Iris pigment epithelial cell (primary cell): Measurements from ENCODE around the gene ZNF235.
A peak's percentile ranks its signal among the peaks of the same experiment; 100 is the strongest.
"Not testable (repeated sequence)": the region's sequence is repeated elsewhere in the genome, so short reads cannot be mapped to it uniquely, and the experiment has no call there.

ENCODE experiments used
- DNase-seq: peaks from one replicate; pipeline ENCODE4 v3.0.0-alpha.2; 2011; ENCODE audit warnings: low read depth

ZNF235 gene

DNA sequence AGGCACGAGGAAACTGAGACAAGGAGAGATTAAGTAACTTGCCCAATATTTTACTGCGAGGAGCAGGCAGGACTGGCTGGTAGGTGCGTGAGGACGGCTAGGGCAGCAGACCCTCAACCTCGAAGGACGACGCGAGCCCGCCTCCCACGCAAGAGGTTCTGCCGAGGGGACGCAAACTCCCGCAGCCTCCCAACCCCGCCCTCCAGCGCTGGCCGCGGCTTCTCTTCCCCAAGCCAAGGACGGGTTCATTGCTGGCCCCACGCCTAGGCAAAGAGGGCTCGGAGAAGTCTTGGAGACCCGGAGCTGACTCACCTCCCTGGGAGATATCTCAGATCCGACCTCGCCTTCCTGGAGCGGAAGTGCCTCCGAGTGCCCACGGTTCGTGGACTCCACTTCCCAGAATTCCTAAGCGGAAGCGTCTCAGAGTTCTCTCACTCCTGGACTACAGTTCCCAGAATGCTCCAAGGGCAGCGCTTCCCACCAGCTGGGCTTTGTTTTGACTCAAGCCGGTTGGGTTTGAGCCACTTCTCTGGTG, at the start of gene ZNF235:
ZNF235 (minus strand) TSS at position 367 of the 535 bp plus-strand sequence. CDS start 1,621 bp downstream, outside the sequence.
- peak; percentile 99 for DNase-seq

DNA sequence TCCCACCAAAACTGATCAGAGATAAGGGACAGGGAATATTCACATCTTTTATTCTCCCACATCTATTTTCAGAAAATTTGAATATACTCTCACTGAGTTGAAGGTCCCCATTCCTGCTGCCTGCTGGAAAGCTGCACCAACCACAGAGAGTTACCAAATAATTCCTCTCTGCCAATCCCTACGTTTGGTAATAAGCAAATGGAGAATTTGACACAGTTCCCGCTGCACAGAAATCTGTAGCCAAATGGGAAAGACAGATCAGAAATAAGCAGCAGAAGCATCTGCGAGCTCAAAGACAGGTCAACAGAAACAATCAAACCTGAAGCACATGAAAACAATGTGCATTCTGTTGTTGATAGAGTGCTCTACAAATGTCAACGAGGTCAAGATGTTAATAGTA, 41.7 kb upstream of the ZNF235 start:
- no peak for DNase-seq

DNA sequence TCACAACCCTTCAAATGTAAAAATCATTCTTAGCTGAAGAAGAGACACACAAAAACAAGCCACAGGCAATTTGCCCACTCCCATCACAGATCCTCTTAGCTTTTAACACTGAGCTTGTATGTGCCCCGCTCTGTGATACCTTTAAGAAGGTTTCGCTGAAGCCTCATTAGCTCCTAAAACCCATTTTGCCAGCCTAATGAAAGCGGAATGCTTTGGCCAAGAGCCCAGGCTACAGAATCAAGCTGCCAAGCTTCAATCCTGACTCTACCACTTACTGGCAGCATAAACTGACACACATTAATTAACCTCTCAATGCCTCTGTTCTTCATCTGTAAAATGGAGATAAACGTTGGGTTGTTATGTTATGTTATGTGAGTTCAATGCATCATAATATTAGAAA, 41.1 kb upstream of the ZNF235 start:
- no peak for DNase-seq

DNA sequence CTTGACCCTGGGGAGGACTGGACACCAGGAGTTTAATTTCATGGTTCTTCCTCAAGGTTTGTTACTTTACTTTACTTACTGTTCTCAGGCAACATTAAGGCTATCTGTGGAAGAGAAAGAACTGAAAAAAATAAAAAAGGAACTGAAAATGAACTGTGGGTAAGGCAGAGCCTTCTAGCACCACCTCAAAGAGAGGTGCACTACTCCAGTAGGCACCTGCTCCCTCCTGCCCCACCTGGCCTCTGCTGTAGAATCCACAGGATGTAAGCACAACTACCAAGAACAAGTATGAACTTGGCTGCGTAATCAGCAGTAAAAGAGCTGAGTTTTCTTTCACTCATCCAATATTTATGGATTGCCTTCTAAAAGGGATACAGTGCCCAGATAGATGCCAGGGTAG, 39.4 kb upstream of the ZNF235 start:
- DNase-seq: no peak

DNA sequence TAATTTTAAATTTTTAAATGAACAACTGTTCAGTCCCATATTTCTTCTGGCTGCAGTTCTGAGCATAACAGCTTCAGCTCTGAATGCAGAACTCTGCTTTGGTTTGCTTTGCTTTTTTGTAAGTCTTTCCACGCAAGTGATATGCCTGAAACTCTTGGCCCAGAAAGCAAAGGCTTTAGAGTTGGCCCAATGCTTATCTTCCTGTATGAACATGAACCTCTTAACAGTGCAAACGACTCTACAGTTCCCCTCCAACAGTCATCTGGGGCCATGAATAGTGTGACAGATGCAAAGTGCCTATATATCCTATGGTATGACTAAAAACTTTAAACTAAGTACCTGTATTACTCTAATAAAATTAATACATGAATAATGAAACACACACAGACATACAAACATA, 37.0 kb upstream of the ZNF235 start:
- no peak for DNase-seq

DNA sequence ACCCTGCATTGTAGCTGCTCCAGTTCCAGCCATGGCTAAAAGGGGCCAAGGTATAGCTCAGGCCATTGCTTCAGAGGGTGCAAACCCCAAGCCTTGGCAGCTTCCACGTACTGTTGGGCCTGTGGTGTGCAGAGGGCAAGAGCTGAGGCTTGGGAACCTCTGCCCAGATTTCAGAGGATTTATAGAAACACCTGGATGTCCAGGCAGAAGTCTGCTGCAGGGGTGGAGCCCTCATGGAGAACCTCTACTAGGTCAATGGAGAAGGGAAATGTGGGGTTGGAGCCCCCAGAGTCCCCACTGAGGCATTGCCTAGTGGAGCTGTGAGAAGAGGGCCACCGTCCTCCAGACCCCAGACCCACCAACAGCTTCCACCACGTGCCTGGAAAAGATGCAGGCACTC, 29.8 kb upstream of the ZNF235 start:
- not testable (repeated sequence) for DNase-seq

DNA sequence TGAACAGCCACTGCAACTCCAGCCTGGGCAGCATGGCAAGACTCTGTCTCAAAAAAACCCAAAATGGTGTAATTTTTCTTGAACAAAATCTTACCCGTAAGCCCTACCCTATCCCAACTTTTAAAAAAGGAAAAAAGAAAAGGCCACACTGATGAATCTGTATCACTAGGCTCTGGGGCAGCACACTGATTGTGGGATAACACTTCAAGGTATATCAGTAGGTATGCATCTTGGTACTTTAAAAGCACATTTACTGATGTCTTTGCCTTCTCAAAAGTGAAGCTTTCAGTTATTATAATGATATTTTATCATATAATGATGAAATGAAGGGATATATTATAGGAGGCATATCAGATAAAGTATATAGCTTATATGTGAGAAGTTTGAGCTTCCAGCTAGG, 27.3 kb upstream of the ZNF235 start:
- no peak for DNase-seq

DNA sequence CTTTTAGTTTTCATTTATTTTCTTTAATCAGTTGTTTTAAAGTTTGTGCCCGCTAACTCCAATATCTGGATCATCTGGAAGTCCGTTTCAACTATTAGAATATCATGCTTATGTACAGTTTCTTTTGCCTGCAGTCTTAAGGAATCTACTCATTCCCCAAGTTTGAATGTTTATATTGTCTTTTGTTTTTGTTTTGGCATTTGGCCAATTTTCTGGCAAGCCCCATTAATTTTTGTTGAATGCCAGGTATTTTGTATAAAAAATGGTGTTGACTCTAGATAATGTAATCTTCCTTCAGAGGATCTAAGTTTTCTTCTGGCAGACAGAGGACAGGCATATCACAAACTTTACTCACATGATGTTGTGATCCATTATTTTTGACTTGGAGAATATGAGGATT, 11.1 kb upstream of the ZNF235 start:
- no peak for DNase-seq

DNA sequence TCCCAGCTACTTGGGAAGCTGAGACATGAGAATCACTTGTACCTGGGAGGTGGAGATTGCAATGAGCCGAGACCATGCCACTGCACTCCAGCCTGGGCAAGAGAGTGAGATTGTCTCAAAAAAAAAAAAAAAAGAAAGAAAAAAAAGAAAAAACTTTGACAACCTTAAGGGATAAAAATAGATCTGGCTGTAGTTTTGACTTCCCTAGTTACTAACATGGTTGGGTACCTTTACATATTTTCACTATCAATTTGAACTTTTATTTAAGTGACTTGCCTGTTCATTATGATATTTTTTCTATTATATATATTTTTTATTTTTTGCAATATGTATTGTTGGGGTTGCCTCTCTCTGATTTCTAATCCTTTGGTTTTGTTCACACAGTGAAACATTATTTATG, 8.4 kb upstream of the ZNF235 start:
- no peak for DNase-seq

DNA sequence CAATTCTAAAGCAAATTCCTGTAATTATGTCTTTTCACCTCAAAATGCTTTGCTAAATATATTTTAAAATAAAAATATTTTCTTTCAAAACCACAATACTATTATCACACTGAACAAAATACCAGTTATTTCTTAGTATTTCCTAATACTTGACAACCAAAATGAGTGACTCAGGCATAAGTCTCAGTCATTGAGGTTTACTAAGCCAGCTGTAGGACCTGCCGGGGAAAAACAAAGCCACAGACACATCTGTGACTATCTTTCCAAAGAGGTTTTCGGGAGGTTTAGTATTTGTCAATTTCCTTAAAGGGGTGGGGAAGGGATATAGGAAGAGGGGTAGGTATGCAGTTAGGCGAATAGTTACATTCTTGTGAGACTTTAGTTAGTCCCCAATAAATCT, 3.2 kb upstream of the ZNF235 start:
- DNase-seq: peak; percentile 49

DNA sequence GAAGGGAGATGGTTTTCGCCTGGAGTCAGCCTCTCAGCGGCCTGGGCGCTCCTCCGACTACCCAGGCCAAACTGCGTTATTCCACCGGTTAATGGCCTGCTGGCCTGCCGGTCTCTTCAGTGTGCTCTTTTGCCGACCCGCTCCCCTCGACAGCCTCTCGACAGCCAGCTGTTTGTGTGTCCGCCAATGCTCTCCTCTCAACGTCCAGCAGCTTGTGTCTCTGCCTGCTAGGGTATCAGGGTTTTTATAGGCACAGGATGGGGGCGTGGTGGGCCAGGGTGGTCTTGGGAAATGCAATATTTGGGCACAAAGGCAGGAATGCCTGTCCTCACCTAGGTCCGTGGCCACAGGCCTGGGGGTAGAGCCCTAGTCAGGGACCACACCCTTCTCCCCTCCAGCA, 1.5 kb upstream of the ZNF235 start:
- no peak for DNase-seq

DNA sequence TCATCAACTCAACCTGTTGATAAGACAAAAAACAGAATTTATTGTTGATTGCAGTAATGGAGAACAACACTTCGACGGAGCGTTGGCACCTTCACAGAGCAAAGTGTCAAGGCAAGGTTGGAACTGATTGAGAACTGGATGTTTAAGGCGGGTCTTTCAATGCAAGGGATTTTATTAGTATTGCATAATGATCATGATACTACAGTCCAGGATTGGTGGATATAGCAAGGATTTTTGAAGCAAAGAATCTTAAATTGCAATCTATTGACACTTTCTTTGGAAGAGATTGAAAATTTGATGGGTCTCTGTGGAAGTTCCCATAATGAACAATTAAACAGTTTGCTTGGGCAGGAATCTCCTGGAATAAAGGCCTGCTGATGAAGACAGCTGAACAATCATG, 632 bp upstream of the ZNF235 start:
- DNase-seq: no peak

DNA sequence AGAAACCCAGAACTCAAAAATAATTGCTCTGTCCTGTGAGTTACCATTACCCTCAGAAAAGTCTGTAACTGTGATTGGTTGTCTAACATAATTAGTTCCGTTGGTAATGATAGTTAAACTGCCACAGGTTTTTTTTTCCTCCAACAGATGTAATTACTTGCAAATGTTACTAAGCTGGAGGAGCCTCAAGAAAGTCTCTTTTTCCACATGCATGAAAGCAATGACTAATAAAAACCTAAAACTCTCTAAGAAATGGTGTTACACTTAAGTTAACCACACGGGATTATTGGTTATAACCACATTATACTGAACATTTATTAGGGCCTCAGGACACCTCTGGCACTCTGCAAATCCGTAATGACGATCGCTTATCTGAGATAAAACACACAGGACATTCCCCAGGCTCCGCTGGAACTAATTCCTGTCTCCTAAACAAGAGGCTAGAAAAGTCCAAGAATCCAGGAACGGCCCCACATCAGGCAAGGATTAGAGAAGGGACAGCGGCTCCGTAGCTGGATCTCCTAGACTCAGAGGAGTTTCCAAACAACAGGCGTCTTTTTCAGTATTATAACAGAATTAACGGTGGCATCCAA, 753 bp downstream of the ZNF235 start:
- peak; percentile 32 for DNase-seq

DNA sequence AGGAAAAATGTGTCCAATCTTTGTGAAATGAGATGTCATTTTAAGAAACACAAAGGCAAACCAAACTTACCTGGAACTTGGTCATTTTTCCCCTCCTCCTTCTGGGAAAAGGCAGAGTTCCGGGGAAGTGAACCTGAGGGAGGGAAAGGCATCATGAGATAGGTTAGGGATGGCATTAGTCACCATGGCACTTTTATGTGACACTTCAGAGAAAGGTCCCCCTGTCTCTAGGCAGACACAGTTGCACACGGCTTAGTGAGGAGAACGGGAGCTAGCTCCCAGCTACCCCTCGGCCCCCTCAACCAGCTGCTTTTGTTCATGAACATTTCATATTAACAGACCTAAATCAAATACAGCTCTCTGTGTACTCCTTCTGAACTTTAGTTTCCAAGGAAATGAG, 1.5 kb downstream of the ZNF235 start:
- DNase-seq: no peak

DNA sequence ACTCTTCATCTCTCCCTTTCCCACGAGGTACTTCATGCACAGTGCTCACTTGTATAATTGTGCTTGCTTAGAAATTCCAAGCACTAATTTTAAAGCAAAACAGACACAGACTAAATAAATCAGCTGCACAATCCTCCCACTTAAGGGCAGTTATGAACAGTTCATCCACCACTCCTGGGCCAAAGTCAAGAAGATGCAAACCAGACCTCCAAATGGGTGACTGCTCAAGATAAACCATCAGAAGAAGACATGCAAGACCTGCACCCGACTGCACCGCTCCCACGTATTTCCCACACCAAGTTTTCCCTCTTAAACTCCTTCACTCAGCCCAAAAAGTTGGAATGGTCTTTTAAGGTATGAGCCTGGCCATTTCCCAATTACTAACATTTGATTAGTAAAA, 19.9 kb downstream of the ZNF235 start:
- no peak for DNase-seq

DNA sequence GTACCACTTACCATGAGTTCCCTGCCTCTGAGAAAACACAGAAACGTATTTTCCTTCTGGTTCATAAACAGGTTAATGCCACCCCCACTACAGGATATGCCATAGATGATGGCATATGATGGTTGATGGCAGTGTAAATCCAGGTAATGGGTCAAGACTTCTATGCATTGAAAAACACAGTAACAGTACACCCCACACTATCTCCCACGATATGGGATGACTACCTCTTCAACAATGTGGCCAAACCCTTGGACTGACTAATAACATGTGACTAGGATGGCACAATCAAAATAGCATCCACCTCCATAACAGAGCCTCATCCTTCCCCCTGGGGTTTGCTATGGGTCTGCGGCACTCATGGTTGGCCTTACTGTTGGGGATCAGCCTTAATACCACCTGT, 22.0 kb downstream of the ZNF235 start:
- DNase-seq: peak; percentile 36

DNA sequence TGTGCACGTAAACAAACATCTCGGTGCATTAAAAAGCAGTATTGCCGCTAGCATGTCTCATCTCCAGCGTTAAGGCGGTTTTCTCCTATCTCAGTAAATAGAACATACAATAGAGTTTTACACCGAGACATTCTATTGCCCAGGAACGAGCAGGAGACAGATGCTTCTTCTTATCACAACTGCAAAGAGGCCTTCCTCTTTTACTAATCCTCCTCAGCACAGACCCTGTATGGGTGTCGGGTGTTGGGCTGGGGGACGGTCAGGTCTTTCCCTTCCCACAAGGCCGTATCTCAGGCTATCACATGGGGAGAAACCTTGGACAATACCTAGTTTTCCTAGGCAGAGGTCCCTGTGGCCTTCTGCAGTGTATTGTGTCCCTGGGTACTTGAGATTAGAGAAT, 23.9 kb downstream of the ZNF235 start:
- no peak for DNase-seq

DNA sequence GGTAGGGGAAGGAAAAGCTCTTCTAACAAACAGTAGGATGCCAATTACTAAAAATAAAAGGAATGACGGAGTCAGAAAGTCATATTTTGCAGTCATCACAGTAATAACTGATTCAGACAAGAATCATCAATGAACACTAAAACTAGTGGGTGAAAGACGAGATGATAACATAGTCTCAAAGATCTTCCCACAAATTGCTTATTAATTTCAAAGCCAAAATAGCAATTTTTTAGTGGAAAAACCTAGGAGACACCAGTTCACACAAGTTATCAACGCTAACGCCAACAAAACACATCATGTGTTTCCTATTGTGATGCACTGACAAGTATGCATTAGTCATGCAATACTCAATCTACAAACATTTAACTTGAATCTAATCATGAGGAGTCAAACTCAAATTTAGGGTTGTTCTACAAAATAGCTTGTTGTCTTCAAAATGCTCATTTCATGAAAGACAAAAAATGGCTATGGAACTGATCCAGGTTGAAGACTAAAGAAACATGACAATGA, 26.6 kb downstream of the ZNF235 start:
- DNase-seq: peak; percentile 17

DNA sequence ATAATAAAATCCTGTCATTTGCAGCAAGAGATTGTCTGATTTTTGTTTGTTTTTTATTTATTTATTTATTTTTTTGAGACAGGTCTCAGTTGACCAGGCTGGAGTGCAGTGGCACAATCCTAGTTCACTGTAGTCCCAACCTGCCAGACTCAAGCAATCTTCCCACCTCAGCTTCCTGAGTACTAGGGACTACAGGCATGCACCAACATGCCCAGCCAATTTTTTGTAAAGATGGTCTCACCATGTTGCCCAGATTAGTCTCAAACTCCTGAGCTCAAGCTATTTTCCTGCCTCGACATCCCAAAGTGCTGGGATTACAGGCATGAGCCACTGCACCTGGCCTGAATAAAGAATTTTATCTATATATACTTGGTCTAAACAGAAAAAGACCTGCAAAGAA, 27.5 kb downstream of the ZNF235 start:
- DNase-seq: no peak

DNA sequence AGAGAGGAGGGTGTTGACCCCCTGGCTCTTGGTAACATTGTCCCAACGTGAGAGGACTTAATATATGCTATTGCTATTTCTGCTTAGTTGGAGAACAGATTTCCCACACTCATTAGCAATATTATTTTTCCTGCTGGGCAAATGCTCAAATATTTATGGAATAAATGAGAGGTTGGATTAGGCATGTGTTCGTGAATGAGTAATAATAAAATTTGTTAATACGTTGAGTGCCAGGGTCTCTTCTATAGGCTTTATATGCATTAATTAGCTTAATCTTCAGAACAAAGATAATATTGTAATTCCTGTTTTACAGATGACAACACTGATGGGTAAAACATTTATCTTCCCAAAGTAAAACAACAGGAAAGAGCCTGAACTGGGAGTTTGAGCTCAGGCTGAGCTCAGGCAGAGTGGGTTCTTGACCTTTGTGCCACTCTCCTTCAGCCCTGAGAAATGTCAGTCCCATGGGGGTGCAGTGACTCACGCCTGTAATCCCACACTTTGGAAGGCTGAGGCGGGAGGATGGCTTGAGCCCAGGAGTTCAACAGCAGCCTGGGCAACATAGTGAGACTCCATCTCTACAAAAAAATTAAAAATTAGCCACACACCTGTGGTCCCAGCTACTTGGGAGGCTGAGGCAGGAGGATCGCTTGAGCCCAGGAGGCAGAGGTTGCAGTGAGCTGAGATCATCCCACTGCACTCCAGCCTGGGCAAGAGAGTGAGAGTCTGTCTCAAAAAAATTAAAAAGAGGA, 44.0 kb downstream of the ZNF235 start:
- no peak for DNase-seq

DNA sequence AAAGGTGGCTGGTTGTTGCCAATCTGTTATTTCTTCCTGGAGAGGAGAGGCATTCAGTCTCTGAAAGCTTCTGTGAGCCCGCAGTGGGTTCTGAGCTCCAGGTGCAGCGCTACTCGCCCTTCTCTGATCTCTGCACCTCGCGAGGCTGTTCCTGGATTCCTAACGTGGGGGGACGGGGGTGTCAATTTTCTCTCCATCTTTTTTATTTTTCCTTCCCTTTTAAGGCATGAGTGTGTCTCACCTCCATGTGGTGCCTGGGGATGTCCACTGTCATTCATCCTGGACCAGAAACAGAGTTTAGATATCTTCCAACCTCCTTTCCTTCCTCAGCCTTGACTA, 44.5 kb downstream of the ZNF235 start:
- no peak for DNase-seq

DNA sequence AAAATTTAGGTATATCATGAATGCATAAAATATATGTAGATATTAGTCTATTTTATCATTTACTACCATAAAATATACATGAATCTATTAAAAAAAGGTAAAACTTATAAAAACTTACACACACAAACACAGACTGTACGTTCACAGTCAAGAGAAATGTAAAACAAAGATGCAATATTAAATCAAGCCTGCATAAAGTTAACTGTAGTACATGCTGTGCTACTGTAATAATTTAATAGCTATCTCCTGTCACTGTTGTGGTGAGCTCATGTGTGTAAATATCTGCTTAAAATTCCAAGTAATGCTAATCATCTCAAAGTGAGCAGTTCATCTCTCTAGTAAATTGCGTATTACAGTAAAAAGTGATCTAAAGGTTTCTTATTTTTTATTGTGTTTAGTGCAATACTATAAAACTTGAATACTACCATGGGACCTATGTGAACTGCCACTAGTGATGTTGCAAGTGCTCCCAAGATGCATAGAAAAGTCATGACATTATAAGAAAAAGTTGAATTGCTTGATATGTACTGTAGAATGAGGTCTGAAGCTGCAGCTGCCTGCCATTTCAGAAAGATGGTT, 45.9 kb downstream of the ZNF235 start:
- no peak for DNase-seq

DNA sequence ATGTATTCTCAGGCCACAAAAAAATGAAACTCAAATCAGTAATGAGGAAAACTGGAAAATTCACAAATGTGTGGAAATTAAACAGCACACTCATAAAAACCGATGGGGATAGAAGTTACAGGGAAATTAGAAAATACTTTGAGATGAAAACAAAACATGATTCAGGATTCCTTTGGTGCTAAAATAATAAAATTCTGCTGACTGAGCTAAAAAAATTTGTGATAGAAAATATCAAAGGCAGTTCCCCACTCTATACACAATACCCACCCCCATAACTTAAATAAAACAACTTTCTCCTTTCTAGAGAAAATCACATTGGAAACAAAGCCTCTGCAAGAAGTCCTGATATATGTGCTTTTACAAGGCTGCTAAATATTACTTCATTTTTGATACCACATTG, 46.7 kb downstream of the ZNF235 start:
- DNase-seq: no peak
